ENCODE data around the gene NFKBIL1.
"Not testable (repeated sequence)": the region's sequence is repeated elsewhere in the genome, so short reads cannot be mapped to it uniquely, and the experiment has no call there.

The NFKBIL1 gene, protein sequence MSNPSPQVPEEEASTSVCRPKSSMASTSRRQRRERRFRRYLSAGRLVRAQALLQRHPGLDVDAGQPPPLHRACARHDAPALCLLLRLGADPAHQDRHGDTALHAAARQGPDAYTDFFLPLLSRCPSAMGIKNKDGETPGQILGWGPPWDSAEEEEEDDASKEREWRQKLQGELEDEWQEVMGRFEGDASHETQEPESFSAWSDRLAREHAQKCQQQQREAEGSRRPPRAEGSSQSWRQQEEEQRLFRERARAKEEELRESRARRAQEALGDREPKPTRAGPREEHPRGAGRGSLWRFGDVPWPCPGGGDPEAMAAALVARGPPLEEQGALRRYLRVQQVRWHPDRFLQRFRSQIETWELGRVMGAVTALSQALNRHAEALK

DNA sequence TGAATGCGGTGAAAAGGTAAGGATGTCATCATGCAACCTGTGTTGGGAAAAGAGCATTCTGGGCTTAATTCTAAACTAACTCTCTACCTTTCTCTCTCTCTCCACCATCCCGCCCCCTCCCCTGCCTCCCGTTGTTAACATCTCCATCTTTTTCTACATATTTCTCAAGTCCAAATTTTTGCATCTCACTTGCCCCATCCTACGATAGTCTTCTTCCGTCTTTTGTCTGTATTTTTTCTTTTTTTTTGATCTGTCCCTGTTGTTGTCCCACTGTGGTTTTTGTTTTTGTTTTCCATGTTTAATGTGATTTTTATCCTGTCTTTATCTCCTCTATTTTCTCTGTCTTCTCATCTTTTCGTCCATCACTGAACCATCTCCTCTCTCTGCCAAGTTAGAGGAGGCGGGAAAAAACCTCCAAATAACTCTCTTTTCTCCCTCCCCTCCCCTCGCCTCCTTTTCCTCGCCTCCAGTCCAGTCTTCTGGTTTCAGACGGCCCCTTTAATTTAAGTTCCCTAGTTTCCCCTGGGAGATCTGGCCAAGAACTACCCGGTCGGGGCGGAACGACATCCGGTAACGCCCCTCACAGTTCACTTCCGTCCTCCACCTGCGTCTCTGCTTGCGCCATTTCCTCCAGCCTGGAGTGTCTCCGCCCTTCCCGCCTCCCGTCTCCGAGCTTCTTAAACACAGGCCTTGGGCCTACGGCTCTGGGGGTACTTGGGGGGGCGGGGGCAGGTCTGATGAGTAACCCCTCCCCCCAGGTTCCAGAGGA, at the start of gene NFKBIL1:
NFKBIL1 (plus strand) TSS at position 651 of the 769 bp plus-strand sequence; CDS start at position 738, 87 bp downstream.
- DNase-seq = peak; percentile 98

DNA sequence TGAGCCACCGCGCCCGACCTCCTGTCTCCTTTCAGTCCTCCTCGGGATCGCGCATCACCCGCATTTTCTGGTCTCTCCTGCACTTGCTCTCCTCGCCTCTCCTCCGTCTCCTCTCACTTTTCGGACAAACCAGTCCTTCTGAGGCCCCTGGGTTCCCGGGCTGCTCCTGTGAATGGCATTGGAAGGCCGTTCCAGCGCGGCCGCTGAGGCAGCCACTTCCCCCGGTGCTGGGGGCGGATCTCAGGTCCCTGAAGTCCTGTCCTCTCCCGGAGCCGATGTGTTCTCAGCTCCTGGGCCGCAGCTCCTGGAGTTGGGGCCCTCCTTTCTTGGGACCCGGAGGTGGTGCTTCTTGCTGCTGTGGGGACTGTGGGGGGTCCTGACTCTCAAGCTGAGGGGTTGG, 48.7 kb upstream of the NFKBIL1 start:
- DNase-seq = no peak

DNA sequence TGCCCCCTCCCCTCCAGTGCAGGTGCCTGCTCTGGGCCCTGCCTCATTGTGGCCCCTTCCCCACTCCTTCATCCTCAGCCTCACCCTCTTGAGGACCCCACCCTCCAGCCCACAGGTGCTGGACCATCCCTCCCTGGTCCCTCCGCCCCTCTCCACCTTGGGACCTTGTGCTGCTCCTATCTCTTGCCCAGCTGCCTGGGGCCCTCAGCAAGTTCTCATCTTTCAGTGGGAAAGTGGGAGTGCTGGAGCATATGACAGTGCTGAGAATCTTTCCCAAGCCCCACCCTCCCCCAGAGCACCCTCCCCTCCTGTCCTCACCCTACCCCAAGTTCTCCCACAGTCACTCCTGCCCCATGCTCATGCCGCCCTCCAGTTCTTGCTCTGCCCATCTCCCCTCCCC, 47.8 kb upstream of the NFKBIL1 start:
- DNase-seq = not testable (repeated sequence)

DNA sequence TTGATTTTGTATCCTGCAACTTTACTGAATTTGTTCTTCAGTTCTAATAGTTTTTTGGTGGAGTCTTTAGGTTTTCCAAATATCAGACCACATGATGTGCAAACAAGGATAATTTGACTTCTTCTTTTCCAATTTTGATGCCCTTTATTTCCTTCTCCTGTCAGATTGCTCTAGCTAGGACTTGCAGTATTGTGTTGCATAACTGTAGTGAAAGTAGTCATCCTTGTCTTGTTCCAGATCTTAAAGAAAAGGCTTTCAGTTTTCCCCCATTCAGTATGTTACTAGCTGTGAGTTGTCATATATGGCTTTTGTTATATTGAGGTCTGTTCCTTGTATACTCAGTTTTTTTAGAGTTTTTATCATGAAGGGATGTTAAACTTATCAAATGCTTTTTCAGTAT, 44.8 kb upstream of the NFKBIL1 start:
- DNase-seq = no peak

DNA sequence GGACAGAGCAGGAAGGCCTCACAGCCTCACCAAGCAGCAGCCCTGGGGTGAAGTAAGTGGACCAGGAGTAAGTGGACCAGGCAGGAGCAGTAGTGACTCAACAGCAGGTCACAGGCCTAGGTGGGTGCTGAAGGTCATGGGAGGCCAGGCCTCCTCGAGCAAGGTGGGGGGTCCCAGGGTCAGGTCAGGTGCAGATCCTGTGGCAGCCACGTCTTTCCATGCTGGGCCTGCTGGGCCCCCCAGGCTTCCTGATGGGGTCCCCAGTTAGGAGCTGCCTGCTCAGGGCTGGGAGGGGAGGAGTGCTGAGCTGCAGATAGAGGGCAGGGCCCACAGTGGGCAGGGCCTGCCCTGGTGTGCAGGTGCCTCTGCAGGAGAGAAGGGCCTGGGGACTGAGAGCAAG, 38.4 kb upstream of the NFKBIL1 start:
- not testable (repeated sequence) for DNase-seq

DNA sequence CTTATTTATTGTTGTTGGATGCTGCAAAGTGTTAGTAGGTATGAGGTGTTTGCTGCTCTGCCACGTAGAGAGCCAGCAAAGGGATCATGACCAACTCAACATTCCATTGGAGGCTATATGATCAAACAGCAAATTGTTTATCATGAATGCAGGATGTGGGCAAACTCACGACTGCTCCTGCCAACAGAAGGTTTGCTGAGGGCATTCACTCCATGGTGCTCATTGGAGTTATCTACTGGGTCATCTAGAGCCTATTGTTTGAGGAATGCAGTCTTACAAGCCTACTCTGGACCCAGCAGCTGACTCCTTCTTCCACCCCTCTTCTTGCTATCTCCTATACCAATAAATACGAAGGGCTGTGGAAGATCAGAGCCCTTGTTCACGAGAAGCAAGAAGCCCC, 37.4 kb upstream of the NFKBIL1 start:
- DNase-seq = no peak

DNA sequence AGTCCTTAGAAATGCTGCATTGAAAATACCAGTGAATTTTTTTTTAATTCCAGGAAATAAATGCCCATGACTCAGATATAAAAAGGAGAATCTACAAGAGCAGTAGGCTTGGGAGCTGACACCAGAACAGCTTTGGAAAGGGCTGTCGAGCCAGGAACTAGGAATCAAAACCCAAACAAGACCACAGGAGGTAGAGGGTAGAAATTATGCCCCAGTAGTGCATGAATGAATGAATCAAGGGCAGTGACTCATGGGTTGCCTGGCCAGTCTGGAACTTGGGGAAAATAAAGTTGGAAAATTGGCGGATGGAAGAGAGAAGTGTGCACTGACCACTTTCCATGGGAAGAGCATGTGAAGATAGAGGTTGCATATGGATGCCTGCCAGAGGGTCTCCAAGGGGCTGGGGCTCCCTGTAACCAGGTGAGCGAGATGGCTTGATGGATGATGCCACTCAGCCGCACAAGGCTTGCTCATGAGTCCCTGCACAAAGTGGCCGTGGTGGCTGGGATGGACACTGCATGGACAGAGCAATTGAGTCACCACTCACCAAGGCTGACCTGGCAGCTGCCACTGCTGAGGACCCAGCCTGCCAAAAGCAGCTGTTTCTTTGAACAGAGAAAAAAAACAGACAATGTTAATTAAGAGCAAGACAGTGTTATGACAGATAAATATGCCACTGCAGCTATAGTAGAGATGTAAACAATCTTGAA, 33.8 kb upstream of the NFKBIL1 start:
- no peak for DNase-seq

DNA sequence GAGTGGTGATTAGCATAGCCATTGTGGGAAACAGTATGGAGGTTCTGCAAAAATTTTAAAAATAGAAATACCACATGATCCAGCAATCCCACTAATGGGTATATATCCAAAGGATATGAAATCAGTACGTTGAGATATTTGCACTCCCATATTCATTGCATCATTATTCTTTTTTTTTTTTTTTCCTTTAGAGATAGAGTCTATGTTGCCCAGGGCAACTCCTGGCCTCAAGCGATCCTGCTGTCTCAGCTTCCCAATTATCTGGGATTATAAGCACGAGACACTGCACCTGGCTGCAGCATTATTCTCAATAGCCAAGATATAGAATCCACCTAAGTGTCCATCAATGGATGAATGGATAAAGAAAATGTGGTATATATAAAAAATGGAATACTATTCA, 25.6 kb upstream of the NFKBIL1 start:
- no peak for DNase-seq

DNA sequence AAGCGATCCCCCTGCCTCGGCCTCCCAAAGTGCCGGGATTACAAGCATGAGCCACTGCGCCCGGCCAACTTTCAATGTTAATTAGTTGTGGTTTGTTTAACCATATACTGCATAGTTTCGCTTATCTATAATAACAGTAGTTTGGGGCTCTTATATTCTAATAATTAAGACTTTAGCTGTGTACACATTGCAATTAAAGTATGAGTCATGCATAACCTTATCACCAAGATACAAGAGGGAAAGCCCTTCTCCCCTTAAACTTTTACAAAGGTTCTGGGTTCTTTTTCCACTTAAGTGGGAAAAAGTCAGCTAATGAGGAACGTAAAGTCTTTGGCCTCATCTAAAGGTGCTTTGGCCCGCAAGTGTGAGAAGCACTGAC, 21.9 kb upstream of the NFKBIL1 start:
- no peak for DNase-seq

DNA sequence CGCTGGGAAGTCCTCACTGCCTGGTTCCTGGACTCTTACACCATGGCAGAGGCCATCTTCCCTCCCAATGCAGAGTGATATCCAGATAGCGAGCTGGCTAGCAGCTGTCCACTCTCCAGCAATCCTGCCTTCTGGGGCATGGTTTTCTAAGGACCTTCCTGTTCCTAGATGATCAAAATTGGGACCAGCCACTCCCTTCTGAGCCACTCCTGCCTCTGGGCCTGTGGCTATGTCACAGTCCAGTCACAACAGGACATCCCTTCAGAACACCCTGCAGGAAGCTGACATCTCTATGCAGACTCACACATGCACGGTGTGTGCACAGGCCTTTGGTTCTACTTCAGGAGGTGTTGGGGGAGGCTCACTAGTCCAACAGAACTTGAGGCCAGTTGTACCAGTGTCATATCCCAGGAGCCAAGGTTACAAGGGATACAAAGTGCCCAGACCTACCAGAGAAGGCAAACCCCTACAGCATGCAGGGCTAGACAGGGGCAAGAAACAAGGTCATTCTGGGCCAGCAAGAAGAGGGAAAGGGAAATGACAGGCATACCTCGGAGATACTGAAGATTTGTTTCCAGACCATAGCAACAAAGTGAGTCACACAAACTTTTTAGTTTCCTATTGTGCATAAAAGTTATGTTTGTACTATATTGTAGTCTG, 21.3 kb upstream of the NFKBIL1 start:
- no peak for DNase-seq

DNA sequence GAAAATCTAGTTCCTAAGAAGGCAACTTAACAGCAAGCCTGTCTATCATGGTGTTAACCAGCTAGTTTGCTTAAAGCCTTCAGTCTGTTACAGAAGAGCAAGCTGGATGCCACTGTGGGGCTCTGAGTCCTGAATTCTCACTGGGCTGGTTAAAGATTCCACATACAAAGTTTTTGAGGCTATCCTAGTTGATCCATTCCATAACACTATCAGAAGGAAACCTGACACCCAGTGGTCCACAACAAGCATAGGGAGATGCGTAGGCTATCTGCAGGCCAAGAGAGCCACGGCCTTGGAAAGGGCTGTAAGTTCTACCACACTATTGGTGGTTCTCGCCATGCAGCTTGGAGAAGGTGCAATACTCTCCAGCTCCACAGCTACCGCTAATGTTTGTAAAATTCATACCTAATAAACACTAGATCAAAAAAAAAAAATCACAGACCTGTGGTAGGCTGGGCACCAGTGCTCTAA, 19.1 kb upstream of the NFKBIL1 start:
- DNase-seq = no peak

DNA sequence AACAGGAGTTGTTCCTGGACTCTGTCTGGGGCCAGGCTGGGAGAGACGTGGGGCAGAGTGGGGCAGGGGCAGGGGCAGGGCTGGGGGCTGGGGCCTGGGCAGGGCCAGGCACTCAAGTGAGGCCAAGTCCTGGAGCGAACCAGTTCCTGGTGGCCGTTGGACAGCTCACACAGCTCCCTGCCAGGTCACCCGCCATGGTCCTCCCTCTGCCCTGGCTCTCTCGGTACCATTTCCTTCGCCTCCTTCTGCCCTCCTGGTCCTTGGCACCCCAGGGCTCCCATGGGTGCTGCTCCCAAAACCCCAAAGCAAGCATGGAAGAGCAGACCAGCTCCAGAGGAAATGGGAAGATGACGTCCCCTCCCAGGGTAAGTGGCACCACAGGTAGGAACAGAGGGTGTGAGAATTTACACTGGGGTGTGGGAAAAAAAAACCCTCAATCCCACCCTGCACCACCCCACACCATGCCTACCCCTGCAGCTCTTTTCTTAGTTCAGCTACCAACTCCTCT, 18.5 kb upstream of the NFKBIL1 start, which contains the start of gene MCCD1:
MCCD1 (plus strand) TSS at position 142 of the 508 bp plus-strand sequence; CDS start at position 195, 53 bp downstream.
- no peak for DNase-seq

DNA sequence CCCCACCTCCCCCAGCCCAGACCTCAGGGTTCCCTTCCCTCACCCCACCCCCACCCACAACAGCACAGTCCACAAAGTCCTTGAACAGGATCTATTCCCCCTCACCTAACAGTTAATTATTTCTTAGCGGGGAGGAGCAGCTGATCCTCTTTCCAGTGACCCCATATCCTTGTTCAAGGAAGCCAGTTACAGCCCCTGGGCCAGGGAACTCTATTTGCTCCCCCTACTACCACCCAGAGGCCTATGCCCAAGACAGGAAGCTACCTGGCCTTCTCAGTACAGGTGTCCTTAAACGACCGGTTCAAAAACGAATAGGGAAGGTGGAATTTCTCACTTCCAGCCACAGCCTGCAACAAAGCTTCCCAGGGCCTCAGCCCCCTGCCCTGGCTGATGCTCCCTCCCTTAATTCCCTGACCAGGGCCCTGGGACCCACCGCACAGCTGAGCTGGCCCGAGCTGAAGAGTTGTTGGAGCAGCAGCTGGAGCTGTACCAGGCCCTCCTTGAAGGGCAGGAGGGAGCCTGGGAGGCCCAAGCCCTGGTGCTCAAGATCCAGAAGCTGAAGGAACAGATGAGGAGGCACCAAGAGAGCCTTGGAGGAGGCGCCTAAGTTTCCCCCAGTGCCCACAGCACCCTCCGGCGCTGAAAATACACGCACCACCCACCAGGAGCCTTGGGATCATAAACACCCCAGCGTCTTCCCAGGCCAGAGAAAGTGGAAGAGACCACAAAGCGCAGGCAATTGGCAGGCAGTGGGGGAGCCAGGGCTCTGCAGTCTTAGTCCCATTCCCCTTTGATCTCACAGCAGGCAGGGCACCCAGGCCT, 17.9 kb upstream of the NFKBIL1 start:
- no peak for DNase-seq

DNA sequence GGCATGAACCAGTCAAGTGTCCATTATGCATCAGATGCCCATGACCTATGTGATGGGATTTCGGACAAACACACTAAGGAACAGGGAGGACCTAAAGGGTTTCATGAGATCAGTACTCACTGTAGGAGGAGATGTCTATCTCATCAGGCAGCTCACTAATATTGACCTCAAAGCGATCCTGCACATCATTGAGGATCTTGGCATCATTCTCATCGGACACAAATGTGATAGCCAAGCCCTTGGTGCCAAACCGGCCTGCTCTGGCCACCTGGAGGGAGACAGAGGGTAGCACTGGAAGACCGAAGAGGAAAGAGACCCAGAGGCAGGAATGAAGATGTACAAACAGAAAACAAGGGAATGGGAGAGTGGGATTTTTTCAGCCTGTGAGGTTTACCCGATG, 16.7 kb upstream of the NFKBIL1 start:
- DNase-seq = no peak

DNA sequence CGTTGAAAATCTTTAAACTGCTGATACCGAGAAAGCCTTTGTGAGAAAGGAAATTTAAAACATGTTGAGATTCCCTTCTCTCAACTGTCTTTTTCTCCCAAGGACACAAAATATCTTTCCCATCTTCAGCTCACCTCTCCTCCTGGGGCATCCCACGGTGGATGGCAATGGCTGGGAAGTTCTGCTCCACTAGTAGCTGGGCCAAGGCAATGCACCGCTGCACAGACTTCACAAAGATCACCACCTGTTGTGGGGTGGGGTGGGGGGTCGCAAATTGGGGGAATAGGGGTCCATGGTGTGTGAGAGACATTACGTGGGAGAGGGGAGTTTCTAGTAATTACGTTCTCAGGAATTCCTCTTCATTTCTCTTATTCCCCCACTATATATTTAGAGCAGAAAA, 16.2 kb upstream of the NFKBIL1 start:
- DNase-seq = no peak

DNA sequence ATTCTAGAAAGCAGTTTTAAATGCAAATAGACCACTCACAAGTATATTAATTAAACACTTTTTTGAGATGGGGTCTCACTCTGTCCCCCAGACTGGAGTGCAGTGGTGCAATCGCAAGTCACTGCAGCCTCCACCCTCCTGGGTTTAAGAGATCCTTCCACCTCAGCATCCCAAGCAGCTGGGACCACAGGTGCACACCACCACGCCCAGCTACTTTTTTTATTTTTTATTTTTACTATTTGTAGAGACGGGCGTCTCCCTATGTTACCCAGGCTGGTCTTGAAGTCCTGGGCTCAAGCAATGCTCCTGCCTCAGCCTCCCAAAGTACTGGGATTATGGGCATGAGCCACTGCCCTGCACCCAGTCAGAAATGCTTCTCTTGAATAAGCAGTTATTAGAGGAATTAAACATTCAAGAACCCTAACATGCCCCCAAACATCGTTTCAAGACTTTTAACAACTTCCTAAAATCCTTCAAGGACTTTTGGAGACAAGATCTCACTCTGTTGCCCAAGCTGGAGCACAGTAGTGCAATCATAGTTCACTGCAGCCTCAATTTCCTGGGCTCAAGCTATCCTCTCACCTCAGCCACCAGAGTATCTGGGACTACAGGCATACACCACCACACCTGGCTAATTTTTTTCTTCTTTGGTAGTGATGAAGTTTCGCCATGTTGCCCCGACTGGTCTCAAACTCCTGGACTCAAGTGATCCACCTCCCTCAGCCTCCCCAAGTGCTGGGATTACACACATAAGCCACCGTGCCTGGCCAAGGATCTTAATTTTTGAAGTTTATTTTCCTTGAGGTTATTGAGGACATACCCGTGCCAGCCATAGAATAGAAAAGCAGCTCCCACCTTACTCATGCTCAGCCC, 15.4 kb upstream of the NFKBIL1 start:
- DNase-seq = no peak

DNA sequence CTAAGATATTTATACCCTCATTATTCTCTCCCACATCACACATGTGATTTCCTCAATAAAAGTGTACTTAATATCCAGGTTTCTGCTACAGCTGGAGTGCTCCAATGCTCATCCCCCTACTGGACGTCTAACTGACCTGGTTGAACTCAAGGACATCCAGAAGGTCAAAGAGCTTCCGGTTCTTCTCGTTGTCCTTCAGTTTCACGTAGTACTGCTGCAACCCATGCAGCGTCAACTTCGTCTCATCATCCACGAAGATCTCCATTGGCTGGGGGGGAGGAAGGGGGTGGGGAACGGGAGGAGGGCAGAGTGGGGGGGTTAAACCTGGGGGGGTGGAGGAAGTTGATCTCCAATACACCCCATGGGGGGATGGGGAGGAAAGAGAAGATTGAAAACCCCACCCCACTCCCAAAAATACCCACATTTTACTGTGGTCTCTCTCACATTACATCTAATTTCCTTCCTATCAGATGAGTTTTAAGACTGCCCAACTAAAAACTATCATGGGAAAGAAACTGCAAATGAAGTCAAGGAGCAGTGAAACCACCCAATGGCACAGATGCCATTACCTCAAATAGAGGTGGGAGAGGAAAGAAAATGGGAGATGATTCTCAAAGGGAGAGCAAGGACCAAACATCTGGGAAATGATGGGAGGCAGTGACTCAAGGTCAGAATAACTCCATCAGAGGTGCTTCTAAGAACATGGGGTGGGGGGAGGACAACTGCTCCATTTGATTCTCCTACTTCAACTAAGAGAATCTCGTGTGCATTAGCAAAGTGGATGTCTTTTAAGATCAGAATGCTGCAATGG, 14.6 kb upstream of the NFKBIL1 start:
- DNase-seq = no peak

DNA sequence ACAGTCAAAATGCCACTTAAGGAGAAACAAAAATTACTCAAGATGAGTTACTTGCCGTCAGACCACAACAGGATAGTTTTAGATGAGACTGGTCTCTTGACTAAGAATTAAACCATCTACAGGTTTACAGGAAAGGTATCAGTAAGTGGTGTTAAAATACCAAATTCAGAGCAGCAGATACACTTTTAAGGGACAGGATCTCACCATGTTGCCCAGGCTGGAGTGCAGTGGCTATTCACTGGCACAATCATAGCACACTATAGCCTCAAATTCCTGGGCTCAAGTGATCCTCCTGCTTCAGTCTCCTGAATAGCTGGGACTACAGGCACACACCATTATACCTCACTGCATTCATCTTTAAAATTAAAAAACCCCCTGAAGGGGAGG, 14.0 kb upstream of the NFKBIL1 start:
- DNase-seq = no peak

DNA sequence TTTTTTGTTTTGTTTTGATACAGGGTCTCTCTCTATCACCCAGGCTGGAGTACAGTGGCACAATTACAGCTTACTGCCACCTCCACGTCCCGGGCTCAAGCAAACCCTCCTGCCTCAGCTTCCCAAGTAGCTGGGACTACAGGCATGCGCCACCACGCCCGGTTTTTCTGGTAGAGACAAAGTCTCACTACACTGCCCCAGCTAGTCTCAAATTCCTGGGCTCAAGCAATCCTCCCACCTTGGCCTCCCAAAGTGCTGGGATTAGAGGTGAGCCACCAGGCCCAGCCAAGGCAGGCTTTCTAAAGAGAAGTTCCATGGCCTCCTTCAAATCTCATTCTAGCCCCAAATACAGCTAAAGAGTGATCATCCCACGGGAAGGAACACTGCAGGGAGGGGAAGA, 13.4 kb upstream of the NFKBIL1 start:
- no peak for DNase-seq

DNA sequence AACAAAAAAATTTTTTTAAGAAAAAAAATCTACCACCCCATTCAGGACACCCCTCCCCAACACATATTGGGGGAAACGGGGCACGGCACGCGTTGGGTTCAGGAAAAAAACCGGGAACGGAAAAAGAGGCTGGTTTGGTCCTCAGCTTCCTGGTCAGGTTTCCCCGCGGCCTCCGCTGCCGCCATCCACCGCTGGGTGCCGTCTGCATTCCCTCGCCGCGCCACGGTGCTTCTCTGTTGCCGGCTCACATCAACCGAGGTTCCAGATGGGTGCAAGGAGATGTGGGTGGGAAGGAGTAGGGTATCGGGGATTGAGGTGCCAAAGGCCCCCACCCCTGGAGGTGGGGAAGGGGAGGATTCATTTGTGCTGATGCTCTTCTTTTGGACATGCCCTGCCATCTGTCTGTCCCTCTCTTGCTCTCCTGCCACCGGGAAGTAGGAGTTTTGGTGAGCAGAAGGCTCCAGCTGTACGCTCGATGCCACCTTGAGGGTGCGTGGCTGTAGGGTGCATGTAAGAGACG, 12.8 kb upstream of the NFKBIL1 start:
- DNase-seq = no peak
